Uterine smooth muscle cell (primary cell): ENCODE results near the gene UNC45B. TPM values are rescaled to one million over a fixed set of nuclear protein-coding genes. Genes with fewer than 3 reads are reported as not detected.

Source experiments
- total RNA-seq: library from RNA; depleted of rRNA; stranded (reverse); fragments of >200 nt; gene quantifications from 2 replicates; pipeline ENCODE4 v1.2.3, GENCODE V29; 2014

UNC45B gene
- total RNA-seq, result not detected in 2 replicates

GRCh38 chr17:35147375-35147905 is at the start of gene UNC45B:
UNC45B (plus strand) TSS chr17:35147817; CDS start chr17:35148264, 447 bp downstream.

GRCh38 chr17:35119370-35120165 is 28.0 kb upstream of the UNC45B start, which contains the start of gene RAD51D:
RAD51D (minus strand) TSS chr17:35119860; CDS start chr17:35119613, 247 bp downstream.

GRCh38 chr17:35121315-35121714 is 26.3 kb upstream of the UNC45B start, which contains the start of gene FNDC8:
FNDC8 (plus strand) TSS chr17:35121615; CDS start chr17:35121694, 79 bp downstream.

GRCh38 chr17:35141681-35142466 is 5.7 kb upstream of the UNC45B start, which contains the start of gene NLE1:
NLE1 (minus strand) TSS chr17:35142303; CDS start chr17:35142275, 28 bp downstream.

GRCh38 chr17:35194001-35194400 is 46.4 kb downstream of the UNC45B start, which contains the start of gene SLC35G3:
SLC35G3 (minus strand) TSS chr17:35194393; CDS start chr17:35194307, 86 bp downstream.

Other genes starting within 250 kb of the UNC45B start
- gene CCT6B, start 186.4 kb upstream of the UNC45B start, total RNA-seq, result 0.66 and 1.2 TPM in 2 replicates
- gene ZNF830, start 186.3 kb upstream of the UNC45B start, total RNA-seq, result 15.2 and 16.2 TPM in 2 replicates
- 48.4 and 75.0 TPM in 2 replicates for gene LIG3, start 167.3 kb upstream of the UNC45B start, total RNA-seq
- 12.2 and 24.2 TPM in 2 replicates for gene RFFL, start 84.1 kb upstream of the UNC45B start, total RNA-seq
- 9.9 and 11.6 TPM in 2 replicates for gene RAD51D, start 28.0 kb upstream of the UNC45B start, total RNA-seq
- not detected in 2 replicates for gene FNDC8, start 26.2 kb upstream of the UNC45B start, total RNA-seq
- 25.1 and 30.8 TPM in 2 replicates for gene NLE1, start 5.5 kb upstream of the UNC45B start, total RNA-seq
- gene SLC35G3, start 46.6 kb downstream of the UNC45B start, total RNA-seq, result not detected in 2 replicates
- 139 and 188 TPM in 2 replicates for gene SLFN5, start 95.3 kb downstream of the UNC45B start, total RNA-seq
- gene SLFN11, start 225.8 kb downstream of the UNC45B start, total RNA-seq, result 141 and 147 TPM in 2 replicates